NCI-H526 (cell line): ENCODE results near the gene AP3D1.
A peak's percentile ranks its signal among the peaks of the same experiment; 100 is the strongest.
"Not testable (repeated sequence)": the region's sequence is repeated elsewhere in the genome, so short reads cannot be mapped to it uniquely, and the experiment has no call there.

ENCODE experiments used
- DNase-seq, 2 experiments: peaks; one replicate each; lab custom pipeline; 2025; lab: John Stamatoyannopoulos, UW

The AP3D1 gene

GRCh38 chr19:2109046-2109864, 42.1 kb downstream of the AP3D1 start:
- no peak for DNase-seq

- no peak for DNase-seq
These were observed 42.9 kb downstream of the AP3D1 start for GRCh38 chr19:2108251-2109016.

GRCh38 chr19:2103045-2103707, 48.2 kb downstream of the AP3D1 start:
- no peak for DNase-seq

- DNase-seq: no peak
These were observed 49.7 kb downstream of the AP3D1 start for GRCh38 chr19:2101417-2102335.

- no peak for DNase-seq
These were observed 50.7 kb downstream of the AP3D1 start for GRCh38 chr19:2100719-2101061.

GRCh38 chr19:2099937-2100718, 51.2 kb downstream of the AP3D1 start:
- no peak for DNase-seq

- DNase-seq: no peak
These were observed 52.3 kb downstream of the AP3D1 start for GRCh38 chr19:2099054-2099501.

- peak in 1 of 2 experiments; percentile 21 for DNase-seq
These were observed 53.5 kb downstream of the AP3D1 start for GRCh38 chr19:2097886-2098327.

GRCh38 chr19:2097203-2097885, 54.0 kb downstream of the AP3D1 start:
- peak in 1 of 2 experiments; percentile 6 for DNase-seq

GRCh38 chr19:2096480-2097202, 54.7 kb downstream of the AP3D1 start, which contains the start of gene IZUMO4:
TSS of gene IZUMO4 (plus strand) at chr19:2096915. CDS start at chr19:2096946, 31 bp downstream.
- peak; percentile 86 to 98 for DNase-seq

GRCh38 chr19:2096034-2096479, 55.3 kb downstream of the AP3D1 start, which contains the start of gene MOB3A:
TSS of gene MOB3A (minus strand) at chr19:2096326. CDS start at chr19:2078560, 17,766 bp downstream.
- DNase-seq: peak; percentile 86 to 96

GRCh38 chr19:2091926-2092525, 59.3 kb downstream of the AP3D1 start:
- DNase-seq: not testable (repeated sequence)

GRCh38 chr19:2089727-2090053, 61.7 kb downstream of the AP3D1 start:
- no peak for DNase-seq

- no peak for DNase-seq
These were observed 62.2 kb downstream of the AP3D1 start for GRCh38 chr19:2089001-2089711.

GRCh38 chr19:2087621-2088100, 63.7 kb downstream of the AP3D1 start:
- DNase-seq: no peak

- DNase-seq: not testable (repeated sequence)
These were observed 64.4 kb downstream of the AP3D1 start for GRCh38 chr19:2086695-2087620.
